NCI-H524 (cell line): Measurements from ENCODE around the gene ARHGEF4.

ENCODE experiments used
- DNase-seq, 2 experiments: peaks; one replicate each; lab custom pipeline; 2025; lab: John Stamatoyannopoulos, UW

ARHGEF4 gene

DNA sequence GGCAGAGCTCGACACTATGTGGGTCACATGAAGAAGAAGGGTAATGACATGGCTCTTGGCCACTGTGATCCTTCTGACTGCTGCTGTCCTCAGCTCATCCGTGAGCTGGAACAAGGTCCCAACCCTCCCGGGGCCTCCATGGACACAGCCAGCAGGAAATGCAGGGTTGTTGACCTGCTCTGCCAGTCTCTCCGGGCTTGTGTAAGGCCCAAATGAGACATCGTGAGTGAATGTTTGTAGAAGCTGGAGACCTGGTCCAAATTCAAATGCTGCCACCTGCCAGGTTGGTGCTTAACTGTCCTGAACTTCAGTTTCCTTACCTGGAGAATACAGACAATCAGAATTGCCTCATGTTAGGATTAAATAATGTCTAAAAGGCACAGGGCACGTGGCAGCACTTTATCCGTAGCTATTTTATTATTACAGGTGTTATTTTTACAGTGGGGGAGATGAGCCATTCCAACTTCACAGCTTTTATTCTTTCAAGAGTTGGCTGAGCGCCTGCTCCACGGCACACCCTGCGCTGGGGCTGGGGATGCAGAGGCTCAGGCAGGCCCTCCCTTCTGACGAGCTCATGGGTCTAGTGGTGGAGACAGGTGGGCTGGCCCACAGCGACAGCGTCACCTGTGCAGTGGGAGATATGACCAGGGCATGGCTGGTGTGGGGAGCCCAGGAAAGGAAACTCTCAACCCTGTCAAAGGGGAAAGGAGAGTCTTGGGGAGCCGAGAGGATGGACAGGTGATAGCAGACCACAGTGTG lies 15.1 kb downstream of the ARHGEF4 start:
- DNase-seq: no peak

DNA sequence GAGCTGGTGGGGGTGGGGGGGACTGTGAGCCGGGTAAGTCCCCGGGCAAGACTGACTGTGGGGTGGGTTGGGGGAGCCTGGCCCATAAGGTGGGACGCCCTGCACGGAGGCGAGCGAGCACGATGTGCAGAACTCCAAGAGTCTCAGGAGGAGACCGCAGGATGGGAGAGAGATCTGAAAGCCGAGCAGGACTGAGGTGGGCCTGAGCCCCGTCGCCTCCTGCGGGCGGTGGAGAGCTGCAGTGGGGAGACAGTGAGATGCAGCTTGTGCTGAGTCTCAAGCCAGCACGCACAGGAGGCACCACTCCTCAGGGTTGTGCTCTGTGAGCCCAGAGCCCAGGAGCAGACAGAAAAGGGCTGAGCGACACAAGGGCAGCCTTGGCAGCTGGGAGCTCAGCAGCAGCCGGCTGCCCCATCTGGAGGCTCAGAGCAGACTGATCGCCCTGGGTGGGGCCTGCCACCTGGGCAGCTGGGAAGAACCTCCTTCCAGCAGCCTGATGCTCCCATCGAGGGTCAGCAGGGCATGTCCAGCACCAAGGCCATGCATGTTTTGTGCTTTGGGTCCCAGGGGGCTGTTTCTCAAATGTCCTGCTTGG lies 15.9 kb downstream of the ARHGEF4 start:
- peak; percentile 85 to 95 for DNase-seq

DNA sequence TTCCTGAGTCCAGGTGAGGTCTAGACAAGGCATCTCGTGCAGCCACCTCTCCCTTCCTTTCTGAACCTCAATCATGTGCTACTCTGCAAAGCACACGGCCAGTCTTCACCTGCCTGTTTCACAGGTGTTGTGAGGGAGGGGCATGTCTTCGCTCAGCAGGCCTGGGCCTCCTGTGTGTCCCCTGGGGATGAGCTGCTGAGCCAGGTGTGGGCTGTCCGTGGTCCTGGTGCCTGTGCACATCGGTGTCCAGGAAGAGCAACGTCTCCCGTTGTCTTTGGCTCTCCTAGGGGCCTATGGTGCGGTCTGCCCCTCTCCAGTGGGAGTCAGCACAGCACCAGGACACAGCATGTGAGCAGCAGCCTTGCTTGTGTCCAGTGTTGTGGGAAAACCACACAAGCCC lies 16.7 kb downstream of the ARHGEF4 start:
- DNase-seq: no peak

DNA sequence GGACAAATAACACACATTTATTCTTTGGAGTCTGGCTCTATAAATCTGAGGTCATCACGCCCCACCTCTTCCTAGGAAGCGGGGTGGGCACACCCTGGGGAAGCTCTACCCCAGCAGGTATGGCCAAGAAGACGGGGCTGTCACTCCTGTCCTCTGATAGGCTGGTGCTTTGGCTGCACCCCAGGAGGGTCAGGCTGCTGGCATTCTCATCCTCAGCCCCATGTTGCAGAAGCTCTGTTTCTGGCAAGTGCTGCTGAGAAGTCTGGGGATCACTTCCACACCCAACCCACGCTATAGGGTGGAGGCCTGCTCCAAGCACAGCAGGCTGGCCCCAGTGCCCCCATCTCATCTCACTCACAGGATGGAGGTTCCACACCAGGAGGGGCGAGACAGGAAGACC lies 17.6 kb downstream of the ARHGEF4 start:
- no peak for DNase-seq

DNA sequence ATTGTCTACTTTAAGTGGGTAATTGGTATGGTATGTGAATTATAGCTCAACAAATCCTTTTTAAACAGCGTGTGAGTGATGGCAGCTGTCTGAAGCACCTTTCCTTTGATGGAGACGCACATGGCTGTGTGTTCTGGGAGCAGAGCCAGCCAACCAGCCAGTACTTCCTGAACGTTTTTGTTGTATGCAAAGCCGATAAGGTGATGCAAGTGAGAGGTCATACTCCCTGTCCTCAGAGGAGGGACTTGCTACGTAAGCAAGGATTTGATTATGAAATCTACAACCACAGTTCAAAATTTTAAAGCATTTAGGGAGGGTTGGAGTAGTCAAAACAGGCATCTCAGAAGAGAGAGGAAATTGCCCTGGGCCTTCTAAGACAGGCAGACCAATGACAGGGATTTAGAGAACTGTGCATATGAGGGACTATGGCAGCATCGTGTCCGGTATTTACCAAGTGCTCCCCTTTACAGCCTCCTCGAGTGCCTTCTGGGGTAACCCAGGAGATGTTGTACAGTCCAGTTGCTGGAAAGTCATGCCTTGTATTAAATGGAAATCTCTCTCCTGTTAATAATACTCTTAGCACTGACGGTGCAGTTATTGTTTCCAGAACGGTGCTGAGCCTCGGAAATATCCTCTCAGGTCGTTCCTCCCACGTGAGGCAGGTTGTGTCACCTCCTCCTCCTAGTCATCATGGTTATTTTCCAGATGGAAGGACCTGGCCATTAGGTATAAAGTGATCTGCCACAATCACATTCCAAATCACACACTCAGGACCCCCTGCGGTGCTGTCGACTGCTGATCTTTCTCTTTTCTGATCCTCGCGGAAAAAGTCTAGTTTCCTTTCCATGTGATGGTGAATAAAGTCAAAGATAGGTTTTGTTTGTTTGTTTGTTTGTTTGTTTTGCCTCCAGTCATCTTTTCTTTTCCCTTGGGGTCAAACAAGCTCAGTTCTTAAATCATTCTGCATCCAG lies 28.4 kb downstream of the ARHGEF4 start:
- peak in 1 of 2 experiments; percentile 13 for DNase-seq

DNA sequence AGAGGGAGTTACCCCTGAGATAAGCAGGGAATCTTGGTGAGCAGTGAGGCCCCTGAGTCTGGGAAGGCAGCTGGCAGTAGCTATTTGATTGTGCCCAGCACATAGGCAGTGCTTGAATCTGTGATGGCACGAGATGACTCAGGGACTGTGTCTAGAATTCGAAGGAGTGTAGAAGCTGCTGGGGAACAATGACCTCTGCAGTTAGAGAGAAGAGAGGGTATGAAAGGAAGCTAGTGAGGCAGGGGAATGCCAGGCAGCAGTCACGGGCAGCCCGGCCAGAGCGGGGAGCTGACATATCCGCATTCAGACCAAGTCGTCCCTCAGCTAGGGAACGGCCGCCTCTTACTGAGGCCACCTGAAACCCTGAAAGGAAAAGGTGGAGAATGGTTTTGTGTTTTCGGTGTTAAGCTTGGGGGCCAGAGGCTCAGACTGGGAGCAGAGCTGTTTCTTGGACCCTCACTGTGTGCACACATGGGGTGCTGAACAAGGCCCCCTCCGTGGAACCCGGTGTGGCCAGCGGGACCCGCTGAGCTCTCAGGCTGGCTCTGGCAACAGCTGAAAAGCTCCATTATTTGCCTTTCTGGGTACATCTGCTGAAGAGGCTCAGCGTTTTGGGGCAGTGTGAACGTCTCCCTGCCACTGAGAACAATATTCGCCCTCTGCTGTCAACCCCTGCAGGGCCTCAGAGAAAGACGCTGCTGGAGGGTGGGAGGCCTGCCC lies 32.9 kb downstream of the ARHGEF4 start:
- no peak for DNase-seq

DNA sequence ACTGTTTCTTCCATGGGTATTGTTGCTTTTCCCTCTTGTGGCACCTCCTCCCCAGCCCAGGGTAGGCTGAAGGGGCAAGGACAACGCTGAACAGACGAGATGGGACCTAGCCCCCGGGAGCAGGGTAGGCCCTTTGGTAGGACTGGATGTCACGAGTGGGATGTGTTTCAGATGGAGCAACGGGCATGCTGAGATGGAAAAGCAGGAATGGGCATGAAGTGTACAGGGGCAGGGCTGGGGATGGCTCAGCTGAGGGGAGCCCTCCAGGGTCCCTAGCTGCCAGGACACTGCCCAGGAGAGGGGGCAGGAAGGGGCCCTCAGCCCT lies 33.4 kb downstream of the ARHGEF4 start:
- DNase-seq: no peak

DNA sequence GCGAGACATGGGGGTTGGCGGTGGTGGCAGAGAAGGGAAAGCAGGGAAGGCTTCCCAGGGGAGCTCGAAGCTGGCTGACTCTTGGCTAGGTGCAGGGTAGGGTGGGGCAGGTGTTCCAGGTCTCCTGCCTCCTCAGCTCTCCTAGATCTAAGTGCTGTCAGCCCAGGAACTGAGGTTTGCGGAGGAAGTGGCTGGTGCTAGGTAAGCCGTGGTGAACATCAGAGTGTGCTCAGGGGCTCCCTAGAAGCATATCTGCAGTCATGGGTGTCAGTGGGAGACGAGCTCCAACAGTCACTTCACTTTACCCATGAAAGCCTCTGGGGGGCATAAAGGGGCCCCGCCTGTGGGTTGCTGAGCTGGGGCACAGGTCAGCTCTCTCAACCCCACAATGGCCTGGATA lies 34.1 kb downstream of the ARHGEF4 start:
- DNase-seq: no peak

DNA sequence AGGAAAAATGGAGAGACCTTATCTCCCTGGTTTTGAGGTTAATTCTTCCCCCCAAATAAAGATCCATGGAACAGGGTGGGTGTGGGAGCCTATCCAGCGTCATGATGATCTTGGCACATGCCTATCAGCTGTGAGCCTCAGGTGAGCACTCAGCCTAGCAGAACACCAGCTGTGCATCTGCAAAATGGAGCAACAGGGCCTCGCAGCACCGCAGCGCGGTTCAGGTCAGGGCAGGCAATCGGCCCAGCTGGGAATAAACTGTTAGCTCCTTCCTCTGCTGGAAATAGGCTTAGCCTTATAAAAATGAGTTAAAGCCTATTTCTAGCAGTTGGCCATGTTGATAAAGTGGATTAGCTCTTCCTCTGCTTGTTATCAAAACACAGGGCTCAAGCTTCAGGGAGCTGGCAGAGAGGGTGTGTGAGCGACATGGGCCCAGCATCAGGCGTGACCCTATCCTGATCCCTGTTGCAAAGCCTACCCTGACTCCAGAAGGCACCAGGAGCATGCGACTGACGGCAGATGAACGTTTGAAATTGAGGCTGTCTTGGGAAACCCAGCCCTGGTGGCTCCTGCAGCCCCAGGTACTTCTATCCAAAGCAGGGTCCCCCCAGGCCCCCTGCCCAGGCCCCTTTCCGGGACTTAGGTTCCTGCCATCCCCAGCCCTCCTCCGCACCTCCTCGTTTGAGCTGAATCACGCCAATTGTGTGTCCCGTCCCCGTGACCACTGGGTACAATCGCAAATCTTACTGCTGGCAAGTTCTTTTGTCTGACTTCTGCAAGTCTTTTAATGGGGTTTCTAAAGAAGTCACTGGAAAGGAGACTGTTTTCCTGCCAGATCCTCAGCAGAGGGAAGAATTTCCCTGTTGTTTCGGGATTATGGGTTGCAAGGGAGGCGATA lies 35.4 kb downstream of the ARHGEF4 start:
- DNase-seq: no peak

DNA sequence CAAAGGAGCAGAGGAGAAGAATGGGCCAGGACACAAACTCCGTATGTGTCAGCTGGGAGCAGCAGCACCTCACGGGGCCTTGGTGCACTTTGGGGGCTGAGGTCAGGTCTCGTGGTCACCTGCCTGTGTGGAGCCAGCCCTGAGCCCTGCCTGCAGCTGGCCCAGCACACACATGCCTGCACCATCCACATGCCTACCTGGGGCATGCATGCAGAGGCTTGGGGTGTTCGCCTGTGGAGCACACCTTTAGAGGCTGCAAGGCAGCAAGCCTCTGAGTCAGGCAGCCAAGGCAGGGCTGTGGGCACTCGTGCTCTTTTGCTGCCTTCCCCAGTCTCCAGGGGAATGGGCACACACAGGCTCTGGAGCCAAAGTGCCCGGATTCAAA lies 36.0 kb downstream of the ARHGEF4 start:
- no peak for DNase-seq

DNA sequence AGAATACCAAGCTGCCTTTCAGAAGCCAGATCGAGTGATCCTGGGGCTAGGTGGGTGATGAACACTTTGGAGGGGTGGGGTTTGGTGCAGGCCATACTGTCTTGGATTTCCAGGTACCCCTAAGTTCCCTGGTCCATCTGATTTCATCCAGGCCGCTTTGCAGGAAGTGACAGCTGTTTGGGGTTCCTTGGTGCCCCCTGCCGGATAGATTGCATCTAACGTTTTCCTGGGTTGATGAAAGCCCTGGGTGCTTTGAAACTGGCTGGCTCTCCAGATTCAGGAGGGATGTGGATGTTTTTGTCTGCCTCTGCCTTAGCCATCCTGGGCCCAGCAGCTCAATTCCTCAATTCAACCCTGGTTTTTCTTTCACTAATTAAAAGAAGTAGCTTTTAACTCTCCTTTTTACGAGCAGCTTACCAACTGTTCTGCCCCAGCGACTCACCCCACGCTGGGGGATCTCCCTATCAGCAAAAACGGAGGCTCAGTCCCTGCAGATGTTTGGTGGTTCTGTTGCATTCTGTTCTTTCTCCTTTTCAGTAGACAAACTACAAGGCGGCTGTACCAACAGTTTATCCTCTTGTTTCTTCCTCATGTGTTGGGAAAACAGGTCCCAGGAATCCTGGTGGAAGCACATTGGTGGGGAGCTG lies 37.1 kb downstream of the ARHGEF4 start:
- DNase-seq: peak; percentile 19 to 61

DNA sequence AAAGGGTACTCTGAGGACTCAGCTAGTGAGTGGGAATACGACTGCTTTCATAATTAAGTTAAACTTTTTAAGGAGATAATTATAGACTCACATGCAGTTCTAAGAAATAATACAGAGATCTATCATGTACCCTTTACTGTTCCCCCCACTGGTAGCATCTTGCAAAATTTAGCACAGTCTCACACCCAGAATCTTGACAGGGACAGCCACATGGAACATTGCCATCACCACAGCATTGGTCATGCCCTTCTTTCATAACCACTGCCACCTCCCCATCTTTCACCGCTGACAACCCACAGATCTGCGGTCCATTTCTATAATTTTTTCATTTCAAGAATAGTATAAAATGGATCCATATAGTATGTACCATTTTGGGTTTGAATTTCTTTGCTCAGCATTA lies 37.8 kb downstream of the ARHGEF4 start:
- DNase-seq: no peak

DNA sequence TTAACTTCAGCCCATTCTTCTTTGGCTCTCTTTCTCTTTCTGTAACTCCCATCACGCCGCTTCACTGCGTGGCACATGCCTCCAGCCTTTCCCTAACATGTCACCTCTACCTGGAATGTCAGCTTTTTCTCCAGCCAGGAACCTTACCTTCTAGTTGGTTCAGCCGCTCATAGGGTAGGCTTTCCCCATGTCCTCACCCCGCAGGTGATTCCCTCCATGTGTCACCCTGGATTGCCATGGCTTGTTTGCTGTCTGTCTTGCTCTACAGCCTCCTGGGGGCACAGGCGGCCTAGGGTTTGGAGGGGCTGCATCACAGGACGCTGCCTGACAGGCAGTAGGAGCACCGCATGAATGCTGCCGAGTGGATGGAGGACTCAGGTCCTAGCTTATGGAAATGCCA lies 39.2 kb downstream of the ARHGEF4 start:
- DNase-seq: no peak

DNA sequence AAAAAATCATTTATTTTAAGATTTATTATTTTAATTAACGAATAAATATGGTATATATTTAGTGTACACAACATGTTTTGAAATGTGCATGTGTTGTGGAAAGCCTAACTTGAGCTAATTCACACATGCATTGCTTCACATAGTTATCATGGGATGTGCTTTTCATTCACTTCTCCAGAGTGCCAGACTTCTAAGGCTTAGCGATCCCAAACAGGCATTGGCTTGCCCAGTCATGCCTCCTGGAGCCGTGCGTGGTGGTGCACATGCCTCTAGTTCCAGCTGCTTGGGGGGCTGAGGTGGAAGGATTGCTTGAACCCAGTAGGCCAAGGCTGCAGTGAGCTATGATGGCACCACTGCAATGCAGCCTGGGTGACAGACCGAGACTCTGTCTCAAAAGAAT lies 40.5 kb downstream of the ARHGEF4 start:
- DNase-seq: no peak

DNA sequence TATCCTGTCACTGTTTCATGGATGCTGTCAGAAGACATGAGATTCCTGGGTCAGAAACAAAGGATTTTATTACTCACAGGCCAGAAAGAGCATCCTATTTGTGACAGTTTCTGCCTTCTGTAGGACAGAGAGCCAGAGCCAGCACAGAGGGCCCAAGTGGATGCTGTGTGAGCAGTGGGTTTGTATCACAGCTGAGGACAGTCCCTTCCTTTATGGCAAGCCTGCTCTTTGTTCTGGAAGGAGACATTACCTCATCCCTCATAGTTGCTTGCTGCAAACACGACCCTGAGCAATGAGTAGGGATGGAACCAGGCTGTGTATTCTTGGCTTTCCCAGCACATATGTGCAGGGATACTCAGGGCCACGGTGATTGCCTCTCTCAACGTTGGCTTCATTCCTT lies 41.6 kb downstream of the ARHGEF4 start:
- DNase-seq: no peak

DNA sequence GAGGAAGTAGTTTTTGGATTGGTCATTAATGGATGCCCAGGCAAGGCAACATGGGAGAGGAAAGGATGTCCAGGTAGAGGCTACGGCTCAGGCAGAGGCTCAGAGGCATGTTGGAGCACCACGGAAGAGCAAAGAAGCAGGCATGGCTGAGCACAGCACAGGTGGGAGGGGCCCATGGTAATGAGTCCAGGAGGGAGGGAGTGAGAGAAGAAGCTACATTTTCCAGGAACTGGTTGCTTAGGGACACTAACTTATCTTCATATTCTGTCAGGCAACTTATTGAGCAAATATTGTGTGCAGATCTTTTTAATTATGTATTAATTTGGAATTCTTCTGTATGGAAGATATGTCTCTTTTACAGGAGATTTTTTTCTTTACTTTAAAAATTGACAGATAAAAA lies 42.2 kb downstream of the ARHGEF4 start:
- no peak for DNase-seq

DNA sequence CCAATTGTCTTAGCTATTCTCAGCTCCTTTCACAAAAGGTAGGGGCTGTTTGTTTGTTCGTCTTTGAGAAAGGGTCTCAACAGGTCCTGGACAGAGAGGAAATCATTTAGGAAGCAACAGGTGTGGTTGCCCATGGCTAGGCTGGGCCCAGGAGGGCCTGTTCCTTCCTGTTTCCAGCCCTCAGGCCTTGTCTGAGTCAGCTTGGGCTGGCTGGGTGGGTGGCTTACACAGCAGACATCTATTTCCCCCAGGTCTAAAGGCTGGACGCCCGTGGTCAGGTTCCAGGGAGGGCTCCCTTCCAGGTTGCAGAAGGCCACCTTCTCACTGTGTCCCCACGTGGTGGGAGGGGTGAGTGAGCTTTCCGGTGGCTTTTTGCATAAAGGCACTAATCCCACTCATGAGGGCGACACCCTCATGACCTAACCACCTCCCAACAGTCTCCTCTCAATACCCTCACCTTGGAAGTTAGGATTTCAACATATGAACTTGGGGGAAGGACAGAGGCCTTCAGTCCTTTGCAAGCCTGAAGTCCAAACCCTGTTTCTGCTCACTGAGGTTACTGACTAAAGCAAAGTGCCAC lies 45.5 kb downstream of the ARHGEF4 start:
- no peak for DNase-seq

DNA sequence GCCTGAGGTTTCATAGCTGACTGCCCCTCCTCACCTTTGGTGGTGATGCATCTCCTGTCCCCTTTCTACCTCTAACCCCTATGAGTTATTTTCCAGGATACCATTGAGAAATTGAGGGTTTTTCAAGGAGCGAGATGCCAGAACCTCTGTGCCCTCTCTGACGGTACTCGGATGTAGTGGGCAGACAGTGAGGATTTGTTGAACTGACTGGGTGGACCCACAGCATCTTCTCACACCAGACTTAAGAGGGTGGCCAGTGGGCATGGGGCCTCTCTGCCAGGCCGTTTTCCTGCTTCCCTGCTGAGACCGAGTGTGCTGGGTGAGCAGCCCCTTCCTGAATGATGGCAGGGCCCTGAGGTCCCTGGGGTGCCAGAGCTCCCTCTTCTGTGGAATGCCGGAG lies 46.3 kb downstream of the ARHGEF4 start:
- DNase-seq: no peak

DNA sequence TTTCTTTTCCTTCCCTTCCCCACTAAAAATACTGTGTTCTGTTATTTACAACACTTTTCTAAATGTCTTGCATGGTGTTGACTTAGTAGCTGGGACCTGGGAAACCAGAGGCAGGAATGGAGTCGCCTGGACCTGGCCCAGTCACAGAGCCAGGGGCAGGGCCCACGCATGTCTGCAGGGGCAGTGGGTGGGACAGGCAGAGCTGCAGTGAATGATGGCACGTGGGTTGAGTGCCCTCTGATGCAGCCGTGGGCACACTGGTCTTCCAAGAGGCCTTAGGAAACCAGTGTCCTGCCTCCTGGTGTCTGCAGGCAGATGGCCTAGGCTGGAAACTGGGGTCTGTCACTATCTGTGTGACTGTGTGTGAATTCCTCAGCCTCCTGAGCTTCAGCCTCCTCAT lies 46.8 kb downstream of the ARHGEF4 start:
- no peak for DNase-seq

DNA sequence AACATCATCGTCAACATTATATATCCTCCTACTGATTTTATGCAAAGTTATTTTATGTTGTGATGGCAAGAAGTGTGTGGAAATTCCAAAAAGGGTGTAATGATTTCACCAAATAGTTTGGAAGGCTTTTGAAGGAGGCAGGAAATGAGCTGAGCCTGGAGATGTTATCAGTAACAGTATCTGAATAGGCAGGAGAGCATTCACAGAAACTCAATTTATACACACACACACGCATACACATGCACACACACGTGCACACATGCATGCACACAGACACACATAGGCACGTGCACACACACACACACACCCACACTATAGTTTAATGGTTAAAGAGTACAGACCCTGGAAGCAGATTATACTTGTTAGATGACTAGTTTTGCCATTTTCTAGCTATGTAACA lies 47.3 kb downstream of the ARHGEF4 start:
- DNase-seq: no peak
